Adrenal gland (tissue), 19 donors: ENCODE results near the gene NEU2. TPM values are rescaled to one million over a fixed set of nuclear protein-coding genes. Genes with fewer than 3 reads are reported as not detected.

Experiments
- DNase-seq, 7 donors: peaks; one replicate each; pipeline ENCODE4 v3.0.0-alpha.2; 2019 to 2020
- H3K27ac ChIP-seq, 5 donors: fragments of 200-600 bp; sonication (generic) in 4 of 5; 1 replicate in 3 of 5; 2 replicates in 2 of 5; pipeline versions ENCODE4 v1.5.1 to v1.8.0; 2016 to 2020; ENCODE audit warnings: mild to moderate bottlenecking in 1 of 5
- H3K27me3 ChIP-seq: fragments of 200-600 bp; 2 replicates; pipeline ENCODE4 v1.8.0; 2021
- H3K36me3 ChIP-seq, 2 donors: fragments of 200-600 bp; replicated peaks in 1 of 2; 1 replicate in 1 of 2; 2 replicates in 1 of 2; pipeline versions ENCODE4 v1.5.1 to v1.8.0; 2018 to 2022
- H3K4me1 ChIP-seq, 2 donors: fragments of 200-600 bp; replicated peaks in 1 of 2; 1 replicate in 1 of 2; 2 replicates in 1 of 2; pipeline versions ENCODE4 v1.5.1 to v1.8.0; 2018 to 2021
- H3K4me3 ChIP-seq, 4 donors: fragments of 200-600 bp; sonication (generic) in 3 of 4; one replicate each; pipeline ENCODE4 v1.5.1; 2016 to 2018
- H3K9me3 ChIP-seq, 3 donors: fragments of 200-600 bp; sonication (generic) in 1 of 3; replicated peaks in 1 of 3; 1 replicate in 2 of 3; 2 replicates in 1 of 3; pipeline versions ENCODE4 v1.5.1 to v1.8.0; 2016 to 2021
- POLR2A ChIP-seq, 2 donors: fragments of 450-650 bp; IDR thresholded peaks; one replicate each; pipeline ENCODE4 v1.6.1; 2017; ENCODE audit warnings: antibody characterized with exemption in 2 of 2, mild to moderate bottlenecking in 2 of 2, moderate library complexity in 1 of 2
- WGBS, 4 donors: extraction: QIAGEN DNeasy Blood & Tissue Kit in 2 of 4; methylation state at CpG; one replicate each; pipeline versions ENCODE4 v1.1.5 to v1.1.7; 2013 to 2017; 5-methylcytosine and 5-hydroxymethylcytosine counted together
- intact Hi-C, 2 donors: fragments of 100-400 bp; cut with DNase I; formaldehyde crosslinking; loops; one replicate each; pipeline versions ENCODE4 v1.14.1 to v1.15.0; 2022 to 2023
- long read RNA-seq, 10 donors: library from polyadenylated mRNA in 3 of 10; unstranded in 2 of 10; stranded (forward) in 1 of 10; transcript quantifications; one replicate each; pipeline ENCODE4 v2.0.0 and lab custom pipeline, GENCODE V29; 2021 to 2026
- polyA plus RNA-seq, 3 donors: library from polyadenylated mRNA; stranded (reverse); fragments of 200-250 nt in 2 of 3; fragments of 350-450 nt in 1 of 3; fragmentation: Illumina TruSeq in 1 of 3; extraction: RNeasy Lipid Tissue Mini Kit (QIAGEN cat#74804) in 1 of 3; gene quantifications; one replicate each; pipeline ENCODE4 v1.2.3, GENCODE V29; 2013 to 2014
- total RNA-seq, 9 donors: library from RNA; depleted of rRNA in 4 of 9; stranded (reverse); fragments of >200 nt in 4 of 9; fragments of 120-200 nt in 1 of 9; fragmentation: NEBNext Ultra II Directional in 1 of 9; extraction: Animal tissue kit (Norgen Biotek cat#: 25700) in 1 of 9; gene quantifications; one replicate each; pipeline versions ENCODE4 v1.1.0 to v1.2.4, GENCODE V29; 2013 to 2023
- TF ChIP-seq, protein P1 (sequence below), 6 experiments: fragments of 450-650 bp in 4 of 6; fragments of 200-600 bp in 2 of 6; sonication (generic) in 1 of 6; IDR thresholded peaks; 1 replicate in 5 of 6; 2 replicates in 1 of 6; pipeline versions ENCODE4 v1.5.1 to v1.8.0; 2016 to 2021; ENCODE audit warnings: antibody characterized with exemption in 6 of 6, mild to moderate bottlenecking in 2 of 6, moderate library complexity in 1 of 6
- donor health status: healthy with polysubstance abuse.
- donor health status: Bipolar disorder and iron deficiency.
- donor health status: DM: yes; HTN: yes; CAD: no.
- donor health status: DM: no; HTN: no; CAD: no.
- donor health status: DM: no; HTN: no; CAD: no.
- donor health status: DM: yes; HTN: yes; CAD: no.

Gene NEU2
- total RNA-seq (not detected), polyA plus RNA-seq (not detected)
- long read RNA-seq, donor 1: 0 reads
- long read RNA-seq, donor 2: 0 reads
- long read RNA-seq, donor 3: 0 reads
- long read RNA-seq, donor 4: 0 reads
- long read RNA-seq, donor 5: 0 reads
- long read RNA-seq, donor 6: 0 reads
- long read RNA-seq, donor 7: 0 reads
- long read RNA-seq, donor 8: 0 reads
- long read RNA-seq, donor 9: 0 reads
- long read RNA-seq, donor 10: 0 reads

- no peaks in the 10 kb centered on the region for H3K36me3 ChIP-seq
- 89 to 94% (median 92%) methylated on average over 4 to 13 of the region's 13 CpGs for WGBS, 4 donors
- H3K4me3 ChIP-seq: no peak within 1 kb of the TSS
- TF ChIP-seq, protein P1, sequence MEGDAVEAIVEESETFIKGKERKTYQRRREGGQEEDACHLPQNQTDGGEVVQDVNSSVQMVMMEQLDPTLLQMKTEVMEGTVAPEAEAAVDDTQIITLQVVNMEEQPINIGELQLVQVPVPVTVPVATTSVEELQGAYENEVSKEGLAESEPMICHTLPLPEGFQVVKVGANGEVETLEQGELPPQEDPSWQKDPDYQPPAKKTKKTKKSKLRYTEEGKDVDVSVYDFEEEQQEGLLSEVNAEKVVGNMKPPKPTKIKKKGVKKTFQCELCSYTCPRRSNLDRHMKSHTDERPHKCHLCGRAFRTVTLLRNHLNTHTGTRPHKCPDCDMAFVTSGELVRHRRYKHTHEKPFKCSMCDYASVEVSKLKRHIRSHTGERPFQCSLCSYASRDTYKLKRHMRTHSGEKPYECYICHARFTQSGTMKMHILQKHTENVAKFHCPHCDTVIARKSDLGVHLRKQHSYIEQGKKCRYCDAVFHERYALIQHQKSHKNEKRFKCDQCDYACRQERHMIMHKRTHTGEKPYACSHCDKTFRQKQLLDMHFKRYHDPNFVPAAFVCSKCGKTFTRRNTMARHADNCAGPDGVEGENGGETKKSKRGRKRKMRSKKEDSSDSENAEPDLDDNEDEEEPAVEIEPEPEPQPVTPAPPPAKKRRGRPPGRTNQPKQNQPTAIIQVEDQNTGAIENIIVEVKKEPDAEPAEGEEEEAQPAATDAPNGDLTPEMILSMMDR (IDR thresholded peaks at IDR 0.05): no peak
- TF ChIP-seq POLR2A (IDR thresholded peaks at IDR 0.05): no peak
- H3K4me1 ChIP-seq: no peaks in the 10 kb centered on the region
- H3K27me3 ChIP-seq: no peaks in the 10 kb centered on the region
- DNase-seq: no peak
- intact Hi-C loops: loop anchor here in 1 of 2 donors (5.0 kb wide), 1 partner anchor 175 kb away; no protein-coding TSS in a partner anchor
- no peaks in the 10 kb centered on the region for H3K9me3 ChIP-seq
- H3K27ac ChIP-seq: no peak within 1 kb of the TSS
Measured at GRCh38 chr2:233032551-233033320, at the start of gene NEU2. Gene NEU2, plus strand, starts transcription at chr2:233032672. Its CDS starts 0 bp downstream, at chr2:233032672.

GRCh38 chr2:232982926-232983668, 49.4 kb upstream of the NEU2 start:
- 54 to 65% (median 59%) methylated on average over 14 to 15 of the region's 15 CpGs for WGBS, 4 donors
- intact Hi-C loops: loop anchor here in 1 of 2 donors (5.0 kb wide), 1 partner anchor 44 kb away; no protein-coding TSS in a partner anchor
- no peaks in the 10 kb centered on the region for H3K9me3 ChIP-seq
- no peak overlapping the region for H3K27ac ChIP-seq
- H3K36me3 ChIP-seq: no peaks in the 10 kb centered on the region
- H3K27me3 ChIP-seq: no peaks in the 10 kb centered on the region
- TF ChIP-seq, protein P1 (IDR thresholded peaks at IDR 0.05): no peak
- TF ChIP-seq POLR2A (IDR thresholded peaks at IDR 0.05): no peak
- H3K4me1 ChIP-seq: peaks cover 7 to 8% of the 10 kb centered on the region in 2 donors
- DNase-seq: peak in 2 of 7 donors; percentile 3 to 34
- no peak overlapping the region for H3K4me3 ChIP-seq

- intact Hi-C loops: loop anchor here in 1 of 2 donors (5.0 kb wide), 1 partner anchor 44 kb away; no protein-coding TSS in a partner anchor
- H3K4me1 ChIP-seq: peaks cover 8 to 9% of the 10 kb centered on the region in 2 donors
- no peak overlapping the region for H3K27ac ChIP-seq
- no peaks in the 10 kb centered on the region for H3K27me3 ChIP-seq
- H3K4me3 ChIP-seq: no peak overlapping the region
- DNase-seq: no peak
- no peaks in the 10 kb centered on the region for H3K9me3 ChIP-seq
- no peaks in the 10 kb centered on the region for H3K36me3 ChIP-seq
- TF ChIP-seq, protein P1 (IDR thresholded peaks at IDR 0.05): no peak
- TF ChIP-seq POLR2A (IDR thresholded peaks at IDR 0.05): no peak
- 74 to 85% (median 79%) methylated on average over 11 of the region's 11 CpGs for WGBS, 4 donors
Measured at GRCh38 chr2:232983669-232984140, 48.8 kb upstream of the NEU2 start.
